SK-N-SH (cell line): ENCODE data around the gene IKZF4. TPM values are rescaled to one million over a fixed set of nuclear protein-coding genes. Genes with fewer than 3 reads are reported as not detected.
A peak's percentile ranks its signal among the peaks of the same experiment; 100 is the strongest.

Experiments
- CTCF ChIA-PET: fragments of 300-600, 350-600 bp; formaldehyde crosslinking; extraction: SDS; loops from one replicate; lab custom pipeline; 2021; lab: Yijun Ruan, JAX
- POLR2A ChIA-PET: fragments of 350-600 bp; sonication (Branson Sonifier 250); formaldehyde crosslinking; extraction: SDS; loops from one replicate; lab custom pipeline; 2020; ENCODE audit warnings: antibody characterized with exemption, inconsistent platforms; lab: Yijun Ruan, JAX
- DNase-seq: peaks from one replicate; pipeline ENCODE4 v3.0.0; 2012
- H2AFZ ChIP-seq: fragments of 200-600 bp; sonication (generic); 2 replicates; pipeline ENCODE4 v1.8.1; 2016; ENCODE audit warnings: antibody characterized with exemption, mild to moderate bottlenecking, low read depth
- H3F3A ChIP-seq: fragments of 200-600 bp; sonication (generic); replicated peaks from 2 replicates; pipeline ENCODE3; 2016; ENCODE audit warnings: antibody characterized with exemption, mild to moderate bottlenecking; ENCODE audit not compliant: insufficient read depth
- H3K27ac ChIP-seq, 2 experiments: fragments of 200-500 bp in 1 of 2; fragments of 200-600 bp in 1 of 2; sonication (Bioruptor generic) in 1 of 2; sonication (generic), shearing (Covaris generic) in 1 of 2; 2 replicates each; pipeline versions ENCODE4 v1.5.1 to v1.6.1; 2014 to 2016; ENCODE audit warnings: low read depth in 2 of 2, inconsistent platforms in 1 of 2, low read length in 1 of 2, mild to moderate bottlenecking in 1 of 2, mixed read lengths in 1 of 2
- H3K27me3 ChIP-seq: fragments of 200-600 bp; sonication (generic), shearing (Covaris generic); 2 replicates; pipeline ENCODE4 v1.6.1; 2016; ENCODE audit warnings: mixed run types; ENCODE audit not compliant: insufficient read depth
- H3K36me3 ChIP-seq, 2 experiments: fragments of 200-500 bp in 1 of 2; fragments of 200-600 bp in 1 of 2; sonication (Bioruptor generic) in 1 of 2; sonication (generic) in 1 of 2; replicated peaks in 1 of 2; 2 replicates each; pipeline versions ENCODE3 to v1.5.1; 2014 to 2016; ENCODE audit warnings: low read length in 1 of 2, mild to moderate bottlenecking in 1 of 2; ENCODE audit not compliant: insufficient read depth in 2 of 2, control insufficient read depth in 1 of 2
- H3K4me1 ChIP-seq, 2 experiments: fragments of 200-500 bp in 1 of 2; fragments of 200-600 bp in 1 of 2; sonication (Bioruptor generic) in 1 of 2; sonication (generic), shearing (Covaris generic) in 1 of 2; 2 replicates each; pipeline versions ENCODE4 v1.5.1 to v1.6.1; 2014 to 2016; ENCODE audit warnings: low read depth in 1 of 2, low read length in 1 of 2, mixed run types in 1 of 2; ENCODE audit not compliant: insufficient read depth in 2 of 2, control insufficient read depth in 1 of 2
- H3K4me2 ChIP-seq: fragments of 200-600 bp; sonication (generic), shearing (Covaris generic); 2 replicates; pipeline ENCODE4 v1.6.1; 2017; ENCODE audit warnings: mixed run types
- H3K4me3 ChIP-seq, 2 experiments: fragments of 200-500 bp in 1 of 2; fragments of 200-600 bp in 1 of 2; sonication (Bioruptor generic) in 1 of 2; sonication (generic), shearing (Covaris generic) in 1 of 2; 2 replicates each; pipeline versions ENCODE4 v1.5.1 to v1.8.1; 2014 to 2016; ENCODE audit warnings: low read depth in 2 of 2, inconsistent platforms in 1 of 2, low read length in 1 of 2, mild to moderate bottlenecking in 1 of 2, mixed read lengths in 1 of 2, moderate library complexity in 1 of 2
- H3K79me2 ChIP-seq: fragments of 200-600 bp; sonication (generic); 2 replicates; pipeline ENCODE4 v1.8.1; 2017; ENCODE audit warnings: mild to moderate bottlenecking; ENCODE audit not compliant: insufficient read depth
- H3K9ac ChIP-seq: fragments of 200-600 bp; sonication (generic); 2 replicates; pipeline ENCODE4 v1.6.1; 2017; ENCODE audit warnings: mixed run types
- H3K9me2 ChIP-seq: fragments of 200-600 bp; sonication (generic); 2 replicates; pipeline ENCODE4 v1.6.1; 2017; ENCODE audit warnings: mixed run types
- H3K9me3 ChIP-seq: fragments of 200-600 bp; sonication (generic); 2 replicates; pipeline ENCODE4 v1.6.1; 2017; ENCODE audit warnings: mixed run types, mild to moderate bottlenecking, moderate library complexity
- H4K20me1 ChIP-seq: fragments of 200-600 bp; sonication (generic); 2 replicates; pipeline ENCODE4 v1.6.1; 2017; ENCODE audit warnings: mild to moderate bottlenecking, mixed run types; ENCODE audit not compliant: insufficient read depth
- CHD2 ChIP-seq: fragments of 150-350 bp; IDR thresholded peaks from 2 replicates; pipeline ENCODE4 v1.6.1; 2018; ENCODE audit warnings: low read length; ENCODE audit not compliant: partially characterized antibody
- CTCF ChIP-seq: fragments of 200-600 bp; sonication (generic); IDR thresholded peaks from 2 replicates; pipeline ENCODE4 v1.6.1; 2017; ENCODE audit warnings: antibody characterized with exemption, mild to moderate bottlenecking, moderate library complexity
- EP300 ChIP-seq, 2 experiments: IDR thresholded peaks; 2 replicates each; pipeline versions ENCODE4 v1.4.0 to v1.6.1; 2012; ENCODE audit warnings: borderline replicate concordance in 1 of 2, low read depth in 1 of 2, low read length in 1 of 2
- EZH2phosphoT487 ChIP-seq: fragments of 200-600 bp; sonication (generic); IDR thresholded peaks from 2 replicates; pipeline ENCODE4 v1.6.1; 2017; ENCODE audit warnings: low read depth, mixed run types, mild to moderate bottlenecking, antibody characterized with exemption, moderate library complexity, borderline replicate concordance
- FOXJ3 ChIP-seq: sonication (generic); formaldehyde crosslinking; IDR thresholded peaks from 2 replicates; pipeline ENCODE4 v1.5.1; 2020; ENCODE audit warnings: mild to moderate bottlenecking, missing genetic modification reagents
- FOXM1 ChIP-seq: IDR thresholded peaks from 2 replicates; pipeline ENCODE4 v1.4.0; 2012; ENCODE audit warnings: low read depth, mild to moderate bottlenecking
- IRF3 ChIP-seq: fragments of 150-350 bp; IDR thresholded peaks from 2 replicates; pipeline ENCODE4 v1.6.1; 2016; ENCODE audit warnings: mild to moderate bottlenecking, low read depth, low read length
- JUND ChIP-seq: IDR thresholded peaks from 2 replicates; pipeline ENCODE4 v1.4.0; 2012
- NRF1 ChIP-seq: IDR thresholded peaks from 2 replicates; pipeline ENCODE4 v1.6.1; 2012; ENCODE audit warnings: low read depth, mild to moderate bottlenecking, low read length
- REST ChIP-seq: IDR thresholded peaks from 2 replicates; pipeline ENCODE4 v1.6.1; 2012; ENCODE audit warnings: mild to moderate bottlenecking, low read depth, low read length, moderate library complexity
- RFX5 ChIP-seq: IDR thresholded peaks from 2 replicates; pipeline ENCODE4 v1.6.1; 2012; ENCODE audit warnings: mild to moderate bottlenecking, improper control_type of control experiment, low read length
- SIN3A ChIP-seq: IDR thresholded peaks from 2 replicates; pipeline ENCODE4 v1.6.1; 2012; ENCODE audit warnings: low read depth, mild to moderate bottlenecking, low read length, moderate library complexity, borderline replicate concordance
- TAF1 ChIP-seq: IDR thresholded peaks from 2 replicates; pipeline ENCODE4 v1.6.1; 2012; ENCODE audit warnings: low read depth, mild to moderate bottlenecking, low read length, moderate library complexity, borderline replicate concordance
- TCF12 ChIP-seq: IDR thresholded peaks from 2 replicates; pipeline ENCODE4 v1.4.0; 2012
- USF2 ChIP-seq: fragments of 150-350 bp; IDR thresholded peaks from 2 replicates; pipeline ENCODE4 v1.6.1; 2017; ENCODE audit warnings: antibody characterized with exemption, low read length, low read depth, borderline replicate concordance
- ZBTB33 ChIP-seq: IDR thresholded peaks from 2 replicates; pipeline ENCODE4 v1.4.0; 2012; ENCODE audit warnings: low read depth, borderline replicate concordance
- WGBS: methylation state at CpG from one replicate; pipeline ENCODE4 v1.1.6; 2017; ENCODE audit warnings: low lambda C conversion rate; 5-methylcytosine and 5-hydroxymethylcytosine counted together
- polyA plus RNA-seq, 3 experiments: library from polyadenylated mRNA; depleted of rRNA; stranded (reverse); fragments of >200 nt; gene quantifications; 2 replicates each; pipeline ENCODE4 v1.2.3, GENCODE V29; 2012

IKZF4 gene
- polyA plus RNA-seq, 1 of the 3 experiments (the other 2 are of a cell fraction) = 3.9 TPM

GRCh38 chr12:56042843-56043242, 22.0 kb downstream of the IKZF4 start (continued):
- TF ChIP-seq NRF1 (no peak), USF2 (no peak), FOXM1 (no peak), EP300 (IDR thresholded peaks at IDR 0.05; ENCODE audit: borderline replicate concordance in 1 of 2, low read depth in 1 of 2, low read length in 1 of 2) (no peak), ZBTB33 (no peak)
- TF ChIP-seq, all 33 proteins: peak for 0

GRCh38 chr12:56046027-56046780, 25.4 kb downstream of the IKZF4 start:
- H3K4me3 ChIP-seq = no peak overlapping the region
- no peaks in the 10 kb centered on the region for H3K9me2 ChIP-seq
- no peaks in the 10 kb centered on the region for H3K27me3 ChIP-seq
- WGBS = 82% methylated on average over 8 of the region's 9 CpGs
- H3K4me1 ChIP-seq = peaks cover 1 to 10% of the 10 kb centered on the region in 2 experiments; a peak in 3 of 4 replicates
- ChIA-PET CTCF (interaction anchor here (0.6 to 3.0 kb wide), 20 partner anchors 13 to 840 kb away, joined by 3 to 21 read pairs (median 6); partner anchors contain the start of genes ERBB3, ESYT1, RPL41 and SMARCC2), POLR2A (interaction anchor here (1.1 to 1.2 kb wide), 3 partner anchors 33 to 58 kb away, joined by 3 to 4 read pairs (median 4); partner anchors contain the start of gene PA2G4)
- H4K20me1 ChIP-seq = peaks cover 14% of the 10 kb centered on the region
- peaks cover 22% of the 10 kb centered on the region for H3K79me2 ChIP-seq
- no peaks in the 10 kb centered on the region for H3K9me3 ChIP-seq
- peaks cover 25 to 29% of the 10 kb centered on the region in 2 experiments for H3K36me3 ChIP-seq
- H3K4me2 ChIP-seq = no peak overlapping the region
- H3F3A ChIP-seq = peaks cover 36% of the 10 kb centered on the region
- H3K27ac ChIP-seq = peak overlapping the region; percentile 2 to 68; a peak in 1 of 4 replicates
- no peak for DNase-seq
- no peak overlapping the region for H3K9ac ChIP-seq
- no peak overlapping the region for H2AFZ ChIP-seq
- TF ChIP-seq FOXJ3 (CRISPR knock-in tag) (no peak), CHD2 (no peak), EZH2phosphoT487 (no peak), IRF3 (no peak), REST (no peak), TAF1 (no peak), JUND (no peak), ZBTB33 (no peak), TCF12 (no peak), CTCF (no peak), SIN3A (no peak), RFX5 (no peak)
